HK-2 (cell line): ENCODE results near the gene COX19.
"Not testable (repeated sequence)": the region's sequence is repeated elsewhere in the genome, so short reads cannot be mapped to it uniquely, and the experiment has no call there.

ENCODE experiments used
- DNase-seq: peaks from one replicate; pipeline ENCODE4 v3.0.0-alpha.2; 2018; ENCODE audit not compliant: unreplicated experiment

Gene COX19

DNA sequence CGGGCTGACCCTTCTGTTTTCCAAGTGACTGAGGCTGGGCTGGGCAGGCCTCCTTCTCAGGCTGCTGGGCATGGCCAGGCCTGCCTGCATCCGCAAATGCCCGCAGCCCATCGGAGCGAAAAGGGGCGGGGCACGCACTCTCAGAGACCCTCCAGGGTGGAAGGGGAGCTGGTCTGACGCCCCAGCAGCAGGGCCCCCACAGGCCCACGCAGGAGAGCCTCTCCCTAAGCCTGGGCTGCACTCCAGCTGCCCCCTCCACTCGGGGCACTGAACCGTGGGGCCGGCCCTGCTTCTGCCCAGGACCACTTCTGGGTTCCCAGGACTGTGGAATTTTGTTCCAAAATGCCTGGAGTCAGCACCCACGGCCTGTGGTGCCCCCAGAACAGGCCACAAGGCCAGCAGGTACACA lies 30.2 kb downstream of the COX19 start:
- DNase-seq, result no peak

DNA sequence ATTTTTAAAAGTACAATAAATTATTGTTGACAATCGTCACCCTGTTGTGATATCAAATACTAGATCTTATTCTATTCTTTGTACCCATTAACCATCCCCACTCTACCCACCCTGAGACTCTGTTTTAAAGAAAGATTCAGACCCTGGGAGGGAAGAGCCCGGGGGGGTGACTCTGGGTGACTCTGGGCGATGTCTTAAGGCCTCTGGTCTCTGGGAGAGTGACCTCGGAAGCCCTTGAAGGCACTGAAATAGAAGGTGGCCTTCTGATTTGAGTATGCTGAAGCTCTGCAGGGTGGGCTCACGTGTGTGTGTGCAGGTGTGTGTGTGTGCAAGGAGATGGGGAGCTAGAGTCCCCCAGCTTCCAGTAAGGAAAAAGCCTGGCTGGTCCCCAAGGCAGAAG lies 30.6 kb downstream of the COX19 start:
- DNase-seq, result no peak

DNA sequence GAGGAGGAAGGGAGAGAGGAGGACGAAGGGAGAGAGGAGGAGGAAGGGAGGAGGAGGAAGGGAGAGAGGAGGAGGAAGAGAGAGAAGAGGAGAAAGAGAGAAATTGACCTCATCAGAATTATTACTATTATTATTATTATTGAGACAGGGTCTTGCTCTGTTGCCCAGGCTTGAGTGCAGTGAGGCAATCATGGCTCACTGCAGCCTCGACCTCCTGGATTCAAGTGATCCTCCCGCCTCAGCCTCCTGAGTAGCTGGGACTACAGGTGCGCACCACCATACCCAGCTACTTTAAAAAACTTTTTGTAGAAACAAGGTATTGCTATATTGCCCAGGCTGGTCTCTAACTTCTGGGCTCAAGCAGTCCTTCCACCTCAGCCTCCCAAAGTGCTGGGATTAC lies 31.6 kb downstream of the COX19 start:
- DNase-seq, result not testable (repeated sequence)

DNA sequence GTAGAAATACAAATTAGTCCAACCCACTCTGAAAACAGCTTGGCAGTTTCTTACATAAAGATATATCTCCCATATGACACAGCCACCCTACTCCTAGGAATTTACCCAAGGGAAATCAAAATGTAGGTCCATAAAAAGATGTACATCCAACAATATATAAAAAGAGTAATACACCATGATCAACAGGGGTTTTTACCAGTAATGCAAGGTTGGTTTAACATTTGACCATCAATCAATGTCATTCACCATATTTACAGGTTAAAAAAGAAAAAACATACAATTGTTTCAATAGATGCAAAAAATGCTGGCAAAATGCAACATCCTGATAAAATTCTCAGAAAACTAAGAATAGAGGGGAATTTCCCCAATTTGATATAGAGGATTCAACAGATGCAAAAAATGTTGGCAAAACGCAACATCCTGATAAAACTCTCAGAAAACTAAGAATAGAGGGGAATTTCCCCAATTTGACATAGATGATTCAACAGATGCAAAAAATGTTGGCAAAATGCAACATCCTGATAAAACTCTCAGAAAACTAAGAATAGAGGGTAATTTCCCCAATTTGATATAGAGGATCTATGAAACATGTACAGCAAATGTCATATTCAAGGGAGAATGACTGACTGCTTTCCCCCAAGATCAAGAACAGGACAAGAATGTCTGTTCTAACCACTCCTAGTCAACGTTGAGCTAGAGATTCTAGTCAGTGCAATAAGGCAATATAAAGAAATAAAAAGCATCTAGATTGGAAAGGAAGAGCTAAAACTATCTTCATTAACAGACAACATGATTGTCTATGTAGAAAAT lies 34.5 kb downstream of the COX19 start:
- DNase-seq, result no peak

DNA sequence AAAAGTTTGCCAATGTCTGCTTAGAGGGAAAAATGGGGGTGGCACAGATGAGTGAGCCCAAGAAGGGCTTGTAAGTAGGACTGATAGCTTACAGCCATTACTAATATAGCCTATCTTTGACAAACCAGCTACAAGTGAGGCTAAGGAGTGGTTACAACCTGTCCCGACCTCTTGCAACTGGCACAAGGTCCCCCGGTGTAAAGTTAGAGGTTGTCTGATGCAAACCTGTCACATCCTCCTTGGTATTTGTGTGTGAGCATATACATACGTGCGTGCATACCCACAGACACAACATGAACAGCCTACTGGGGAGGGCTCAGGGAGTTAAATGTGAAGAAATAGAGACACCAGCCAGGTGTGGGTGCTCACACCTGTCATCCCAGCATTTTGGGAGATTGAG lies 35.5 kb downstream of the COX19 start:
- DNase-seq, result no peak

DNA sequence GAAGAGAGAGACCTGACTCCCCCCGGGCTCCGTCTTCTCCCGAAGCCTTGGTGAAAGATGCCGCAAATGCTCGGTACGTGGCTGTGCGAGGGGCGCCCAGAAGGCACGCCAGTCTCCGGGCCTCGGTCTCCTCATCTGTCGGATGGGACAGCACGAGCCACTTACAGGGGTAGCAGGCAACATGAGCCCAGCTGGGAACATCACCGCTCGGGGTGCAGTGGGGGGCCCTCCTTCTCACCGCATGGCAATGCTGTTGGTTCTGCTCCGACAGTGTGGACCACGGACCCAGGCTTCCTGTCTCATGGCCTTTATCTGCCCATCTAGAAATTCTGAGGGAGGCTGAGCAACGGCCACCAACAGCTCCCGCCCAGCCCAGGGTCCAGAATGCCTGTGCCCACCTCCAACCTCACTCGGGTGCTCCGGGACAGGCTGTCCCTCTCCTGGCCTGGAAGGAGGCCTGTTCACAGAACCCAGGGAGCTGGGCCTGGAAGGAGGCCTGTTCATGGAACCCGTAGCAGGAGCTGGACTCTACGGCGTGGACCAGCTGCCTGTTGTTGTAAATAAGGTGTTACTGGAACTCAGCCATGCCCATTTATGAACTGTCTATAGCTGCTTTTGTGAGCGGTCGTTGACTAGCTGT lies 36.7 kb downstream of the COX19 start:
- no peak for DNase-seq

DNA sequence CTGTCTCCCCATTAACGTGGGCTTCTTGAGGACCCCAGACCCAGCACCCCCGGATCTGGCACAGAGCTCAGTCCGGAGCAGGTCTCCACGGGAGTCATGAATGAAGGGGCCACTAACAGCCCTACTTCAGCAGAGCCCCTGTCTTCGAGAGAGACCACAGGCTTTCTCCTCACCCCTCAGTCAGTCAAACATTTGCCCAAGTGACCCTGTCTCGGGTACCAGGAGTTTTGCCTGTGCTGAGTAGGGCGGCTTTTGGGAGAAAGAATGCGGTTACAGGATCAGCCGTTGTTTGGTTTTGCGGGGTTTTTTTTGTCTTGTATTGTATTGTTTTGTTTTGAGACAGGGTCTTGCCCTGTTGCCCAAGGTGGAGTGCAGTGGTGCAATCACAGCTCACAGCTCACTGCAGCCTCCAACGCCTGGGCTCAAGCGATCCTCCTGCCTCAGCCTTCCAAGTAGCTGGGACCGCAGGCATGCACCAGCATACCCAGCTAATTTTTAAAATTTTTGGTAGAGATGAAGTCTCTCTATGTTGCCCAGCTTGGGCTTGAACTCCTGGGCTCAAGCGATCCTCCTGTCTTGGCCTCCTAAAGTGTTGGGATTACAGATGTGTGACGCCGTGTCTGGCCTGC lies 37.4 kb downstream of the COX19 start:
- no peak for DNase-seq

DNA sequence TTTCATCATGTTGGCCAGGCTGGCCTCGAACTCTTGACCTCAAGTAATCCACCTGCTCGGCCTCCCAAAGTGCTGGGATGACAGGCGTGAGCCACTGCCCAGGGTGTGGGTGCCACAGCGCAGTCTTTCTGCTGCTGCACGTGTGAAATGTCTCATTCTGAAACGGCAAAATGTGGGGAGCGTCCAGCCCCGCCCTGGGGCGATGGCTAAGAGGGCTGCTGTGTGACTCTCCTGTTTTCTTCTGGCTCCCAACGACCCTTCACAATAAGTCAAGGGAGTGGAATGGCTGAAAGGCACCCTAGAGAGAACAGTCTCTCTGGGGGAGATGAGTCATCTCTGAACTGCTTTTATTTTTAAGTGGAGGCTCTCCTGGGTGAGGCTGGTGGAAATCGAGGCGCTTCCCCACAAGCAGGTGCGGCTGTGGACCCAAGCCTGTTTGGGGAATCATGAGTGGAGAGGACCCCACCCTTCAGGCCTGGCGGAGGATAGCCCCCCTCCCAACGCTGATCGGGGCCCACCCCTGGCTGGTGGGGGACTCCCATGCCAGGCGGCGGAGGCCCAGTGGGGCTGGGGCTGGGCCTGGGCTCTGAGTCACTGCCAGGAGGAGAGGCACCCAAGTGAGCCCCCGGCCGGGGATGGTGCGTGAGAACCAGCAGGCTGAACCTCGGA lies 38.8 kb downstream of the COX19 start:
- no peak for DNase-seq

DNA sequence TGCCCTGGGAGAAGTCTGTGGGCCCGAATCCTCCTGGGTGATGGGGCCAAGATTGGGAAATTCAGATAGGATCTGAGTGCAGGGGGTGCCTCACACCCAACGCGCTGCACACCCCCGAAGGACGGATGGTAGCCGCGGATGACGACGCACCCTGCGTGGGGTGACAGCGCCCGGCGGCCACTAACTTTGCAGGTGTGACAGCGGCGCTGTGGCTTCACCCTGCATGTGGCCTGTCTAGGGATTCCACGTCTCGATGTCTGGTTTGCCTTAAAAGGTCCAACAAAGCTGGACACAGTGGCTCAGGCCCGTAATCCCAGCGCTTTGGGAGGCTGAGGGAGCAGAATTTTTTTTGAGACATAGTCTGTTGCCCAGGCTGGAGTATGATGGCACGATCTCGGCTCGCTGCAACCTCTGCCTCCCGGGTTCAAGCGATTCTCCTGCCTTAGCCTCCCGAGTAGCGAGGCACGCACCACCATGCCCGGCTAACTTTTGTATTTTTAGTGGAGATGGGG lies 39.4 kb downstream of the COX19 start:
- no peak for DNase-seq

DNA sequence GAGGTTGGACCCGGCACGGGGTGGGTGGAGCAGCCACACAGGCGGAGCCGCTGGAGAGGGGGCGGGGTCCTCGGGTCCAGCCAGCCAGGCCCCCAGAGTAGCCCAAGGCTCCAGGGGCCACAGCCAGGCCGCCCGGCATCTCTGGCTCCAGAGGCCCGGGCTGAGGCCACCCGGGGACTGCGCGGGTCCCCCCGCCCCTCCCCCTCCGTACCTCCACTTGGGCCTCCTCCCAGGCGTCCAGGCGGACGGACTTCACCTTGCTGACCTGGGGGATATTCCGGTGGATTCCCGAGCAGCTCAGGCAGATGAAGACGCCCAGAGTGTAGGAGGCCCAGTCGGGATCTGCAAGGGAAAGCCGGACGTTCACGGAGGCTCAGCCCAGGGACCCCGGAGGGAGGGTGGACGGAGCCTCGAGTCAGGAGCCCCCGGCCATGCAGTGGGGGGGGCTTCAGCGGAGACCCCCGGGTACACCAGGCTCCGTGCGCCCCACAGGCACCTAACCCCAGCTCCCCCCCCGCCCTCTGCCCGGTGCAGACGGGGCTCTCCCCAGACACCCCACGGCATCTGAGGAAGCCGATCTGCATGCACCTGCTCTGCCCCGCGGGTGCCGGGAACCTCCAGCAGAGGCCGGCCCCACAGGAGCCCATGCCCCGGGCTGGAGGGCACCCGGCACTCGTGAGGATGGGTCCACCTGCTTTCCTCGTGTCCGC lies 40.0 kb downstream of the COX19 start:
- DNase-seq, result no peak

DNA sequence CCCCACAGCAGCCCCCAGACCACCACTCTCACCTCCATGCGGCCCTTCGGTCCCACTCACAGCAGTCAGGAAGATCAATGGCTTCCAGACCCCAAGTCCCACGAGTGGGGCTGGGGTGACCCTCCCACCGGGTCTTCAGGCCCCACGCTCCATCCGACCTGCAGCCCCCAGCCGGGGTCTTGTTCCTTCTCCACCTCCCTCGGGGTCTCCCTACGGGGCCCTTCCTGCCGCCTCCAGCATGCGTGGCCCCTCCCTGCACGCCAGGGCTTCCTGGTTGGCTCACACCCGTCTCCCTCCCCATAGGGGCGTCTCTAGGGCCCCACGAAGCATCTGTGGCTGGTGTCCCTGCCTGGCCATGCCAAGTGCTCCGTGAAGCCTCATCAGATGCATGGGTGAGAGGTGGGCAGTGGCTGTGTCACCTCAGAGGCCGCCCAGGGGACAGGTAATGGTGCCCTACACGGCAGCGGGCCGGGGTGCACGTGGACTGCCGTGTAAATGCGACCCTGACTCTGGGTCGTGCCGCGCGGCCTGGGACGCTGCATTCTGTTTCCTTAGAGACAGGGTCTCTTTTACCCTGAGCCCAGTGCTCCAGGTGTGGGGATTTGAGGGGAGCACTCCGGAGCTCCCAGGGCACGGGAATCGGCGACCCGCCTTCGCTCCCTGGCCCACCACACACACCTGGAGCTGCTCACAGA lies 40.7 kb downstream of the COX19 start:
- DNase-seq, result no peak

DNA sequence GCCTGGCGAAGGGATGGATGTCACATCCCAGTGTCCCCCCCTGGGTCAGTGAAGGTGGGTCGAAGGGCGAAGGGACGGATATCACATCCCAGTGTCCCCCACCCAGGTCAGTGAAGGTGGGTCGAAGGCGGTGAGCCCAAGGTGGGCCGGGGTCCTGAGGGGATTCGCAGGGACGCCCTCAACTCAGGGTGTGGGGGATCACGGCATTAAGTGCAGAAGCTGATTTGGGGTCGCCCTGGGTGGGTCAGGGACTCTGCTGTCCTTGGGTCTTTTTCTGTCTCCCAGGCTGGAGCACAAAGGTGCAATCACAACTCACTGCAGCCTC lies 42.7 kb downstream of the COX19 start:
- no peak for DNase-seq

DNA sequence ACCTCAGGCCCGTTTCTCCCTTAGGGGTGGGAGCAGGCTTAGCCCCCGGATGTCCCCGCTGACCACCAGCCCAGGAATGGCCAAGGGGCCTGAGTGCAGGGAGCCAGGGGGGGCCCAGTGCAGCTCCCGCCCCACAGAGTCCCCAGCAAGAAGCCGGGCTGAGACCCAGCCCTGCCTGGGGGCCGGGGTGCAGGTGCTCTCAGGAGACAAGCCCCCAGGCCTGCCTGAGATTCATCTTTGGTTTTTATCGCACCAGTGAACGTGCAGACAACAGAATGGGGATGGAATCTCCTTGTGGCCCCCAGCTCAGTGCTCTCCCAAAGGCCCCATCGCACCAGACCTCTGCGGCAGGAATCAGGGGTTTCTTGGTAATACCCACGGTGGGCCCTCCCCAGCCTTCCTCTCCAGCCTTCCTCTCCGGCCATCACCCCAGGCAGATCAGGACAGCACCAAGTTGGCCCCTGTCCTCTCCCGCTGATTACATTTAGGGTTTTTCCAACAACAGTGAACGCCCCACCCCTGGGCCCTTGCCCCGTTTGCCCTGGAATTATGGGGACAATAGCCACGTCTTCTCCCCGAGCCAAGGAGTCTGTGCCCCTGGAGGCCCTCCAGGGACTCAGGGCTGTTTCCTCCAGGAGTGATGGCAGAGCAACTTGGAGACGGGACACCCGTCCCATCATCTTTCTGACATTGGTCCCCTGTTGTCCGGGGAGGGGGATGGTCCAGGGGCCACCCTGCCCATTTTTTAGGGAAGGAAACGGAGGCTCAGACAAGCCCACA lies 43.3 kb downstream of the COX19 start:
- no peak for DNase-seq

DNA sequence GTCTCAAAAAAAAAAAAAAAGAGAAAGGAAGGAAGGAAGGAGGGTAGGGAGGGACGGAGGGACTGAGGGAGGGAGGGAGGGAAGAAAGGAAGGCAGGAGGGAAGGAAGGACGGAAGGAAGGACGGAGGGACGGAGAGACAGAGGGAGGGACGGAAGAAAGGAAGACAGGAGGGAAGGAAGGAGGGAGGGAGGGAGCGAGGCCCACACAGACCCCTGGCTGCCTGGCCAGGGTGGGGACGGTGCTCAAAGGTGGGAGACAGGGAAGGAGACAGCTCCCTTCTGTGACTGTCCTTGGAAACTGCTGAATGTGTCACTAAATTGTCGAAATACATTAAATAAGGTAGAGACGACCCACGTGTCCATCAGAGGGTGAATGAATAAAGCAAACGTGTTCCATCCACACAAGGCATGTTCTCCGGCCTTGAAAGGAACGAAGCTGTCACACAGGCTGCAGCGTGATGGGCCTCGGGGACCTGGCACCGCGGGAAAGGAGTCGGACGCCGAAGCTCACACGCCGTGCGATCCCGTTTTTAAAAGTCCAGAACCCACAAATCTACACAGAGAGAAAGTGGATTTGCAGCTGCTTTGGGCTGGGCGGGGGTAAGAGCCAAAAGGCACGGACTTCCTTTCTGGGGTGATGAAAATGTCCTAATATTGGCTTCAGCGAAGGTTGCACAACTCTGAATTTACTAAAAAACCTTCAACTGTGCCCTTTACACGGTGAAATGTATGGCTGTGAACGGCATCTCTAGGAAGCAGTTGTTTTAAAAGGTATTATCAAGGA lies 44.2 kb downstream of the COX19 start:
- no peak for DNase-seq

DNA sequence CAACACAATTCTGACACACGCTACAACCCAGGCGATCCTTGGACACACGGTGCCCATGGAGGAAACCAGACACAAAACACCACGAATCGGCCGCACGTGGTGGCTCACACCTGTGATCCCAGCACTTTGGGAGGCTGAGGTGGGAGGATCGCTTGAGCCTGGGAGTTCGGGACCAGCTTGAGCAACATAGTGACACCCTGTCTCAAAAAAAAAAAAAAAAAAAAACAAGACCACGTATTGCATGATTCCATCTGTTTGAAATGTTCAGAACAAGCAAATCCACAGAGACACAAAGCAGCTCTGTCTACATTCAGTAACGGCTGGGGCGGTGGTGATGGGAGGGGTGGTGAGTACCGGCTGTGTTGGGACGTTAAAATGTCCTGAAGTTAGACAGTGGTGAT lies 46.0 kb downstream of the COX19 start:
- no peak for DNase-seq

DNA sequence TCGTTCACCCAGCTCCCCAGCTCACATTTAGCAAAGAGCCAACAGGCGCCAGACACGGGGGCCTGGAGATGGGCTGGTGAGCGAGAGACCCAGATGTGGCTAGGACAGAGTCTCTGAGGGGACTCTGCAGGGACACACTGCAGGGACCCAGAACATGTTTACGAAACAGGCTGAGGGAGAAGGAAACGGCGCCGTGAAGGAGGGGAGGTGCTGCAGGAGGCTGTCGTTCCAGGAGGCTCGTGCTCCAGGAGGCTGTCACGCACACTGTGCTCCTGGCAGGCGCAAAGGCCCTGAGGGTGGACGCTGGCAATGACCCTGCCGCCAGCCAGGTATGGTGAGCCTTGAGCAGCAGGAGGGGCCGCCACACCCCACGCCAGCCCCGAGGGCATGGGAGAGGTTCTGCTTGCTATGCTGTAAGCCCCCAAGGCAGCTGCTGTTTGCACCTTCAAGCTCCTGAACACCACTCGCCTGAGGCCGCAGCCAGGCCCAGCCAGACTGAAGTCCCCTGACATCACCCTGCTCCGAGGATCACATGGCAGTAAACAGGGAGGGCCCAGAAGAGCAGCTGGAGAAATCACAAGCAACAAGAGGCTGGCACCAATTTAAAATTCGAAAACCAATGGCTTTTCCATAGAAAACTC lies 48.2 kb downstream of the COX19 start:
- no peak for DNase-seq

DNA sequence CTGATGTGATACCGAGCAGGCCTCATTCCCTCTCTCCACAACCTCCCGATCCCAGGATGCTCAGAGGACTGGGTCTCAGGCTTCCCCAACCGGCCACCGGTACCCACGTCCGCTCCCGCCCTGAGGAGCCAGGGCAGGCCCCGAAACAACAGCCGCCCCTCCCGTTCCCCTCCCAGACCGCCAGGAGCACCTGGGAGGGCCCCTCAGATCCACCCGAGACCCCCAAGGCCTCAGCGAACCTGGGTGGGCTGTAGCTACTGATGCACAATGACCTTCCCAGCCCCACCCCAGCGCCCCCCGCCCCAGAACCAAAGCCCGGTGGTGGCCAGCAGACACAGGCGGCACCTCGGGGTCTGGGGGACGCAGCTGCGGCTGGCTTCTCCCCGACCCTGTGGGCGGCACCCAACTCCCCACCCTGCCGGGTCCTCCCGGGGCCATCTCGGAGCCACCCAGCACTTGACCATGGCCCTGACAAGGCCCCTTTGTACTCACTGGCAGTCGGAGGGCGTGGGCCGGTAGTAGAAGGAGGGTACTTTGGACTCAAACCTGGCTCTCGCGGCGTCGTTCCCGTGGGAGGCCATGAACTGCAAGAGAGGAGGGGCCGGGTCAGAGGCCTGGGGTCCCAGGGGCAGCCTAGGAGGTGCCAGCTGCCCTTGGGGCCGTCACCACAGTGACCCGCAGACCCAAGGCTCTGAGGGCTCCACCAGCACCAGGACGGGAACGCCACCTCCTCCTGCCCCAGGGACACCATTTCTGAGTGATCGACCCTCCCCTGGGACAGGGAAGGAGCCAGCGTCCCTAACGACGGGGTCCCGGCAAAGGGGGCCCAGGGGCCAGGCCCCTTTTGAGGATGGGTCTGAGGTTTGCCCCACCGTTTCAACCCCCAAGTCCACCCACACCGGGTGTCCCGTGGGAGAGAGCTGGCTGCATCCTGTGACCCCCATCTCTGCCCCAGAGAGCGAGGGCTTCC lies 49.0 kb downstream of the COX19 start:
- DNase-seq, result no peak

DNA sequence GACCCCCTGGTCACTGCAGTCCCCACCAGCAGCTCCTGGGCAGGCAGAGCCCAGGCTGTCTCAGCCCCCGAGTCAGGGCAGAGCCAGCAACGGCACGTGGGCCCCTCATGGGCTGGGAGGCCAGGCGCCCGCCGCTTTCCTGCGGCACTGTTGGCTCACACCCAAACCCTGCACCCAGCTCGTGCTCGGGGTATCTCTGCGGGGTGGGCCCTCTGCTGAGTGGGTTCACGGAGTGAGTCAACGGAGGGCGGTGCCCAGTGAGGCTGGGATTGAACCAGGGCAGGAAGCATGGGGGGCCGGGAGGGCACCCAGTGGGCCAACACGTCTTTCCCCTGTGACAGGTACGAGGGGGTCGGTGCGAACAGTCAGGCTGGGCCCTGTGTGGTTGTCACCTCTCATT lies 49.7 kb downstream of the COX19 start:
- DNase-seq, result no peak
